Tongue (tissue), 1 donor: ENCODE measurements around the gene GNMT. TPM values are rescaled to one million over a fixed set of nuclear protein-coding genes. Genes with fewer than 3 reads are reported as not detected.

Experiments used
- total RNA-seq: library from RNA; depleted of rRNA; stranded (reverse); fragments of >200 nt; gene quantifications from one replicate; pipeline ENCODE4 v1.2.3, GENCODE V29; 2014

The GNMT gene
- total RNA-seq, 1 donor from 2014 or later, result 0.41 TPM

Other genes starting within 250 kb of the GNMT start
- 4.2 TPM for gene PRPH2, start 238.2 kb upstream of the GNMT start, total RNA-seq
- 30.3 TPM for gene TBCC, start 214.7 kb upstream of the GNMT start, total RNA-seq
- gene BICRAL, start 178.7 kb upstream of the GNMT start, total RNA-seq, result 16.6 TPM
- 134 TPM for gene RPL7L1, start 81.1 kb upstream of the GNMT start, total RNA-seq
- gene PTCRA, start 44.7 kb upstream of the GNMT start, total RNA-seq, result 1.8 TPM
- gene CNPY3, start 31.3 kb upstream of the GNMT start, total RNA-seq, result 23.7 TPM
- gene PEX6, start 18.4 kb downstream of the GNMT start, total RNA-seq, result 23.1 TPM
- 37.3 TPM for gene PPP2R5D, start 23.8 kb downstream of the GNMT start, total RNA-seq
- 23.8 TPM for gene MEA1, start 53.2 kb downstream of the GNMT start, total RNA-seq
- gene KLHDC3, start 53.5 kb downstream of the GNMT start, total RNA-seq, result 249 TPM
- 45.0 TPM for gene RRP36, start 60.9 kb downstream of the GNMT start, total RNA-seq
- gene CUL7, start 93.1 kb downstream of the GNMT start, total RNA-seq, result 37.4 TPM
- gene MRPL2, start 98.7 kb downstream of the GNMT start, total RNA-seq, result 20.9 TPM
- gene KLC4, start 98.9 kb downstream of the GNMT start, total RNA-seq, result 32.3 TPM
- 67.8 TPM for gene PTK7, start 115.6 kb downstream of the GNMT start, total RNA-seq
- gene SRF, start 210.5 kb downstream of the GNMT start, total RNA-seq, result 28.3 TPM
- 16.3 TPM for gene CUL9, start 221.4 kb downstream of the GNMT start, total RNA-seq